Lower lobe of right lung (tissue), 2 donors: ENCODE measurements around the gene PCDHGC5. TPM values are rescaled to one million over a fixed set of nuclear protein-coding genes. Genes with fewer than 3 reads are reported as not detected.
A peak's percentile ranks its signal among the peaks of the same experiment; 100 is the strongest.

ENCODE experiments used
- ATAC-seq, 2 donors: fragments of 200-7000 bp; cut with Tn5 transposase; one replicate each; pipeline ENCODE4 v1.9.1; 2020 to 2022; ENCODE audit warnings: mild to moderate bottlenecking in 2 of 2, moderate library complexity in 2 of 2
- DNase-seq: peaks from one replicate; pipeline ENCODE4 v3.0.0-alpha.2; 2020
- H3K27ac ChIP-seq: fragments of 200-600 bp; one replicate; pipeline ENCODE4 v1.8.0; 2022
- H3K27me3 ChIP-seq: fragments of 200-600 bp; one replicate; pipeline ENCODE4 v1.8.0; 2022; ENCODE audit warnings: low read depth
- H3K36me3 ChIP-seq: fragments of 200-600 bp; one replicate; pipeline ENCODE4 v1.8.0; 2022; ENCODE audit warnings: mild to moderate bottlenecking
- H3K4me1 ChIP-seq: fragments of 200-600 bp; one replicate; pipeline ENCODE4 v1.8.0; 2022
- H3K4me3 ChIP-seq: fragments of 200-600 bp; one replicate; pipeline ENCODE4 v1.8.0; 2022; ENCODE audit warnings: mild to moderate bottlenecking
- H3K9me3 ChIP-seq: fragments of 200-600 bp; one replicate; pipeline ENCODE4 v1.8.0; 2022
- intact Hi-C: fragments of 100-400 bp; cut with DNase I; formaldehyde crosslinking; loops from one replicate; pipeline ENCODE4 v1.11.0; 2022
- total RNA-seq: library from RNA; stranded (reverse); fragmentation: NEBNext Ultra II Directional; extraction: Animal tissue kit (Norgen Biotek cat#: 25700); gene quantifications from one replicate; pipeline ENCODE4 v1.2.1, GENCODE V29; 2021
- TF ChIP-seq, protein P1 (sequence below): fragments of 200-600 bp; IDR thresholded peaks from one replicate; pipeline ENCODE4 v1.8.0; 2022; ENCODE audit warnings: antibody characterized with exemption, mild to moderate bottlenecking
- donor health status: DM: no; HTN: yes; CAD: no; lungs with severe emphysema.

PCDHGC5 gene
- total RNA-seq, 1 donor from 2014 or later: 1.8 TPM

DNA sequence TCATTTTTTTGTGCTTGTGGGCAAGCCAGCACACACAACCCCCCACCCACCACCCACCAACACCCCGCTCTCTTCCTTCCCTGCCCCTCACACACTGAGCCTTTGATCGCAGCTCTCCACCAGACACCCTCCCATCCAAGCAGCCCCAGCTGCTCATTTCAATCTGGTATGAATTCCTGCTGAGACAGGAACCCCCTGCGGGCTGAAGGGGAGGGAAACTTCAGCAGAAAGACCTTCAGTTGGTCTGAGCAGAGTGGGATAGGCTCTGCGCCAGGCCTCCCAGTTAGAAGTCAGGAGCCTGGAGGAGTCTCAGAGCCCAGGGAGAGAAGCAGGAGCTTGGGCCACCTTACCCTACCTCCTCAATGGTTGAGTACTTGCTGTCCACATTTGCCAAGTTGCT is 7.2 kb downstream of the PCDHGC5 start:
- DNase-seq (no peak), ATAC-seq (no peak)
- TF ChIP-seq, protein P1, sequence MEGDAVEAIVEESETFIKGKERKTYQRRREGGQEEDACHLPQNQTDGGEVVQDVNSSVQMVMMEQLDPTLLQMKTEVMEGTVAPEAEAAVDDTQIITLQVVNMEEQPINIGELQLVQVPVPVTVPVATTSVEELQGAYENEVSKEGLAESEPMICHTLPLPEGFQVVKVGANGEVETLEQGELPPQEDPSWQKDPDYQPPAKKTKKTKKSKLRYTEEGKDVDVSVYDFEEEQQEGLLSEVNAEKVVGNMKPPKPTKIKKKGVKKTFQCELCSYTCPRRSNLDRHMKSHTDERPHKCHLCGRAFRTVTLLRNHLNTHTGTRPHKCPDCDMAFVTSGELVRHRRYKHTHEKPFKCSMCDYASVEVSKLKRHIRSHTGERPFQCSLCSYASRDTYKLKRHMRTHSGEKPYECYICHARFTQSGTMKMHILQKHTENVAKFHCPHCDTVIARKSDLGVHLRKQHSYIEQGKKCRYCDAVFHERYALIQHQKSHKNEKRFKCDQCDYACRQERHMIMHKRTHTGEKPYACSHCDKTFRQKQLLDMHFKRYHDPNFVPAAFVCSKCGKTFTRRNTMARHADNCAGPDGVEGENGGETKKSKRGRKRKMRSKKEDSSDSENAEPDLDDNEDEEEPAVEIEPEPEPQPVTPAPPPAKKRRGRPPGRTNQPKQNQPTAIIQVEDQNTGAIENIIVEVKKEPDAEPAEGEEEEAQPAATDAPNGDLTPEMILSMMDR: no peak
- no peak overlapping the region for H3K4me3 ChIP-seq
- H3K9me3 ChIP-seq: no peaks in the 10 kb centered on the region
- H3K4me1 ChIP-seq: peaks cover 18% of the 10 kb centered on the region
- peaks cover 17% of the 10 kb centered on the region for H3K27me3 ChIP-seq
- H3K27ac ChIP-seq: no peak overlapping the region
- intact Hi-C loops: no loop called here
- H3K36me3 ChIP-seq: peaks cover 12% of the 10 kb centered on the region

DNA sequence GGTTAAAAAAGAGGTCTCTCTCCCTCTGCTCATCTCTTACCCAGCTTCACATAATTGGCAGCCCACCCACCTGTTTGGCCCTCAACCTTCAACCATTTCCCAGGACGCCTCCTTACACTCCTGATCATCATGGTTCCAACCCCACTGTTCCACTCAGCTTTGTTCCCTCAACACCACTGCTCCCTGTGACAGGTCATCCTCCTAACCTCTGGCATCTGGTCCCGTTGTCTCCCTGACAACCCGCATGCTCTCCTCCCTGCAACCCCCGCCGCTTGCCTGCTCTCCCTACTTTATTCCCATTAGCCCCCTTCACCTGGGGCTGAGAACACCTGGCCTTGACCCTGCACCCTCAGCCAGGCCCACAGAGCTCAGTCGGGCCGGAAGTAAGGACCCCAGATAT is 12.9 kb downstream of the PCDHGC5 start:
- intact Hi-C loops: no loop called here
- peaks cover 30% of the 10 kb centered on the region for H3K36me3 ChIP-seq
- no peaks in the 10 kb centered on the region for H3K9me3 ChIP-seq
- TF ChIP-seq, protein P1: no peak
- no peak overlapping the region for H3K27ac ChIP-seq
- no peak for DNase-seq
- no peak overlapping the region for H3K4me3 ChIP-seq
- H3K4me1 ChIP-seq: peaks cover 3% of the 10 kb centered on the region
- no peaks in the 10 kb centered on the region for H3K27me3 ChIP-seq
- ATAC-seq: no peak

DNA sequence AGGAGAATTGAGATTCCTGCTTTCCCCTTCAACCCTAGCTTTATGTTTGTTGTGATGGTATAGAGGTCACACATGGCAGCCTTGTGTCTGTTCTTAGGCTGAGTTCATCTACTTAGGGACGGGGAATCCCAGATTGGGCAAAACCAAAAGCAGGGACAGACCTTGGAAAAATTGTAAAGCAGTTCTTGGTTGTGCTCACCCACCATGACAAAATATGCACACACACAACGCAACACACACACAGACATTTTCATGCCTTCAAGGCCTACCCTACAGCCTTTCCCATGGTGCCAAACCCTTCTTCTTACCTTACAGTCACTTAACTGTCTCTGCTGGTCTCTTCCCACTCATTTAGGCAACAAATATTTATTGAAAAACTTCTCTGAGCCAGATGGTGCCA is 14.8 kb downstream of the PCDHGC5 start:
- peaks cover 21% of the 10 kb centered on the region for H3K4me1 ChIP-seq
- TF ChIP-seq, protein P1: no peak
- ATAC-seq: no peak
- no peak for DNase-seq
- H3K36me3 ChIP-seq: peaks cover 36% of the 10 kb centered on the region
- intact Hi-C loops: no loop called here
- H3K27ac ChIP-seq: no peak overlapping the region
- no peak overlapping the region for H3K4me3 ChIP-seq
- H3K9me3 ChIP-seq: no peaks in the 10 kb centered on the region
- H3K27me3 ChIP-seq: no peaks in the 10 kb centered on the region

DNA sequence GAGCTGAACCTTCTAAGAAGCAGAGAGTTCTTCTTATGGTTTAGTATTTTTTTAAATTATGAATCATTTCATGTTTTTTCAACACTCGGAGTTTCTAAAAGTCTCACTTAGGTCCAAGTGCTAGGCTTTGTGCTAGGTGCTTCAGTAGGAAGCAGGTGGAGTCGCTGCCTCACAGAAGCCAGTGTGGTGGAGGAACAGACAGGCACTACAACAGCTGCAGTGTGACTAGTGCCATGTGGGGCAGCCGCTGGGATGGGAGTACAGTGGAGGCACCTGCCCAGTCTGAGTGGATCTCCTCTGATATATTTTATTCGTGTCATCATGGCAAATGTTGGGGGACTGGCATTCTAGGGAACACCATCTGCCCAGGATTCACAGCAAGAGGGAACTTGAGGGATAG is 15.3 kb downstream of the PCDHGC5 start:
- DNase-seq (no peak), ATAC-seq (no peak)
- H3K9me3 ChIP-seq: no peaks in the 10 kb centered on the region
- H3K36me3 ChIP-seq: peaks cover 36% of the 10 kb centered on the region
- H3K4me1 ChIP-seq: peaks cover 25% of the 10 kb centered on the region
- TF ChIP-seq, protein P1: no peak
- intact Hi-C loops: no loop called here
- H3K27me3 ChIP-seq: no peaks in the 10 kb centered on the region
- no peak overlapping the region for H3K27ac ChIP-seq
- H3K4me3 ChIP-seq: no peak overlapping the region

DNA sequence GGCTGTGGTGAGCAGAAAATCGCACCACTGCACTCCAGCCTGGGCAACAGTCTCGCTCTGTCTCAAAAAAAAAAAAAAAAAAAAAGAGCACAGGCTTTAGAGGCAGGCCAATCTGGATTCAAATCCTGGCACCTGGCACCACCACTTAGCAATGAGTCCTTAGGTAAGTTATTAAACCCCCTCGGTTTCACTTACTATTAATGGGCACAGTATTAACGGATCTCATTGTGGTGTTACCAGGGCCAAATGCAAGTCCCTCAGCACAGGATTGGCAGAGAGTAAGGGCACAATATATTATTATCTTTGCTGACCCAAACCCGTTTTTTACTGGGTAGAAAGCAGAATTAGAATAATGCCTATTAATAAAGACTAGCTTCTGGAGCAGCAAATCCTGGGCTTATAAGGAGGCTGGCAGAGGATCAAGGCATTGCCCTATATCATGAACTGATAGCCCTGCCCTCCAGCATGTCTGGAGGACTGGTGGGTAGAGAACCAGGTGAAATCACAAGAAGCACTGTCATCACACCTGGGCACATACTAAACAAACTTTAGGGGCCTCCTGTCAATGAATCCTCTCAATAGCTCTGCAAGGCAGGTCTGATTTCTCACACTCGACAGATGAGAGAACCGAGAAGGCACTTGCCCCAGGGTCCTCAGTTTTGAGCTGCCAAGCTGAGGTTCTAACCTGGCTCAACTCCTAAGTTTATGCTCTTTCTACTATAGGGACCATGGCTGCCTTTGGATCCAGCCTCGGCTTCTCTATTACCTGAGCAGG is 17.7 kb downstream of the PCDHGC5 start:
- peak overlapping the region; percentile 76 for H3K27ac ChIP-seq
- peaks cover 32% of the 10 kb centered on the region for H3K4me1 ChIP-seq
- intact Hi-C loops: no loop called here
- H3K27me3 ChIP-seq: no peaks in the 10 kb centered on the region
- H3K9me3 ChIP-seq: no peaks in the 10 kb centered on the region
- H3K4me3 ChIP-seq: no peak overlapping the region
- H3K36me3 ChIP-seq: peaks cover 46% of the 10 kb centered on the region
- no peak for DNase-seq
- TF ChIP-seq, protein P1: no peak
- no peak for ATAC-seq
